ENCODE results near the gene BOK. TPM values are rescaled to one million over a fixed set of nuclear protein-coding genes. Genes with fewer than 3 reads are reported as not detected.
A peak's percentile ranks its signal among the peaks of the same experiment; 100 is the strongest.

The BOK gene
- total RNA-seq, 1 experiment from 2014 or later, result 6.6 TPM

GRCh38 chr2:241607162-241607885 is 48.8 kb downstream of the BOK start:
- Histone ChIP-seq H3K27me3 (no peaks in the 10 kb centered on the region), H3K4me1 (no peaks in the 10 kb centered on the region), H3K36me3 (peaks cover 24% of the 10 kb centered on the region), H3K27ac (no peak overlapping the region), H3K4me3 (no peak overlapping the region), H3K9me3 (replicated peaks) (no peaks in the 10 kb centered on the region)
- no peak for DNase-seq

GRCh38 chr2:241608881-241609280 is 50.3 kb downstream of the BOK start:
- no peaks in the 10 kb centered on the region for H3K4me1 ChIP-seq
- no peak overlapping the region for H3K4me3 ChIP-seq
- no peak for DNase-seq
- H3K27ac ChIP-seq, result no peak overlapping the region
- no peaks in the 10 kb centered on the region for H3K9me3 ChIP-seq (replicated peaks)
- H3K36me3 ChIP-seq, result peaks cover 28% of the 10 kb centered on the region
- no peaks in the 10 kb centered on the region for H3K27me3 ChIP-seq

- Histone ChIP-seq H3K4me3 (no peak overlapping the region), H3K4me1 (no peaks in the 10 kb centered on the region), H3K27me3 (no peaks in the 10 kb centered on the region), H3K27ac (no peak overlapping the region), H3K9me3 (replicated peaks) (no peaks in the 10 kb centered on the region), H3K36me3 (peaks cover 17% of the 10 kb centered on the region; the same call in 1 of the 2 replicates)
- no peak for DNase-seq
Measured at GRCh38 chr2:241609859-241610793, 51.6 kb downstream of the BOK start.

- H3K27me3 ChIP-seq, result no peaks in the 10 kb centered on the region
- H3K9me3 ChIP-seq (replicated peaks), result no peaks in the 10 kb centered on the region
- no peaks in the 10 kb centered on the region for H3K4me1 ChIP-seq
- DNase-seq, result no peak
- H3K27ac ChIP-seq, result no peak overlapping the region
- H3K4me3 ChIP-seq, result no peak overlapping the region
- peaks cover 10% of the 10 kb centered on the region; the same call in 1 of the 2 replicates for H3K36me3 ChIP-seq
Measured at GRCh38 chr2:241611062-241611461, 52.5 kb downstream of the BOK start.

- H3K4me3 ChIP-seq, result no peak overlapping the region
- H3K4me1 ChIP-seq, result no peaks in the 10 kb centered on the region
- no peak for DNase-seq
- H3K27ac ChIP-seq, result no peak overlapping the region
- H3K9me3 ChIP-seq (replicated peaks), result no peaks in the 10 kb centered on the region
- peaks cover 14% of the 10 kb centered on the region; the same call in 1 of the 2 replicates for H3K36me3 ChIP-seq
- no peaks in the 10 kb centered on the region for H3K27me3 ChIP-seq
Measured at GRCh38 chr2:241612156-241613016, 53.8 kb downstream of the BOK start.

GRCh38 chr2:241613017-241613780 is 54.7 kb downstream of the BOK start:
- H3K4me3 ChIP-seq, result no peak overlapping the region
- H3K27me3 ChIP-seq, result no peaks in the 10 kb centered on the region
- H3K36me3 ChIP-seq, result peaks cover 14% of the 10 kb centered on the region; the same call in 1 of the 2 replicates
- no peak for DNase-seq
- no peak overlapping the region for H3K27ac ChIP-seq
- no peaks in the 10 kb centered on the region for H3K9me3 ChIP-seq (replicated peaks)
- H3K4me1 ChIP-seq, result no peaks in the 10 kb centered on the region

- DNase-seq, result no peak
- Histone ChIP-seq H3K27ac (no peak overlapping the region), H3K36me3 (peaks cover 13% of the 10 kb centered on the region; the same call in 1 of the 2 replicates), H3K9me3 (replicated peaks) (no peaks in the 10 kb centered on the region), H3K27me3 (no peaks in the 10 kb centered on the region), H3K4me1 (no peaks in the 10 kb centered on the region), H3K4me3 (no peak overlapping the region)
Measured at GRCh38 chr2:241615041-241615440, 56.5 kb downstream of the BOK start.

GRCh38 chr2:241615522-241616052 is 57.0 kb downstream of the BOK start:
- H3K27me3 ChIP-seq, result no peaks in the 10 kb centered on the region
- H3K27ac ChIP-seq, result no peak overlapping the region
- no peak for DNase-seq
- no peaks in the 10 kb centered on the region for H3K4me1 ChIP-seq
- H3K36me3 ChIP-seq, result peaks cover 11% of the 10 kb centered on the region; the same call in 1 of the 2 replicates
- no peak overlapping the region for H3K4me3 ChIP-seq
- no peaks in the 10 kb centered on the region for H3K9me3 ChIP-seq (replicated peaks)

- no peaks in the 10 kb centered on the region for H3K27me3 ChIP-seq
- H3K36me3 ChIP-seq, result peaks cover 10% of the 10 kb centered on the region; the same call in 1 of the 2 replicates
Measured at GRCh38 chr2:241616168-241617125, 57.9 kb downstream of the BOK start.

DNA sequence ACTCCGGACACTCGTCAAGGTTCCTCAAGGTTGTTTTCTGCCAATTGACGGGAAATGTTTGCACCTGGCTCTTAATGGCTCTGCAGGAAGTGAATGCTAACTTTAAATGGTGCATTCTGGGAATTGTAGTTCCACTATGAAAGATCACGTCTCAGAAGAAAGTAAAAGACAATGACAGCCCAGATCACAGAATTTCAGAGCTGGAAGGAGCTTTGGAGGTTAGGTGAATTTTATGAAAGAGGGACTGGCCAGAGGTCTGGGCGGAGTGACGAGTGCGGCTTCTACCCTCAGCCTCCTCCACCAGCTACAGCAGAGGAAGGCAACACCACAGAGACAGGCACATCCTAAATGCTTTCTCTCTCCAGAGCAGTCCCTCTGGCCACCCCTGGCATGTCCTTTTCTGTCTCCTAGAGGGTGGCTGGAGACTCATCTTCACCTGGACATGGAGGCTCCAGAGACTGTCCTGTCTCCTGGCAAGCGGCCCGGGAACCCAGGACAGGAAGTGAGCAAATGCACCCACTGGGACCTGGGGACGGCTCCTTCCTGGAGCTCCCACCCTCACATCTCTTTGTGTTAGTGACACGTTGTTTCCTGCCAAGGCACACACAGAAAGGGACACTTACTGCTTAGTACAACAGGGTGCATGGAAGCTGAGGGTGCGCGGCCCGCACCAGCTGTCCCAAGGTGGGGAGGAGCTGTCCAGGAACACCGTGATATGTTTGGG is 59.0 kb downstream of the BOK start:
- H3K9me3 ChIP-seq (replicated peaks), result no peaks in the 10 kb centered on the region
- H3K27me3 ChIP-seq, result no peaks in the 10 kb centered on the region
- peaks cover 11% of the 10 kb centered on the region; the same call in 1 of the 2 replicates for H3K36me3 ChIP-seq
- H3K4me3 ChIP-seq, result no peak overlapping the region
- no peaks in the 10 kb centered on the region for H3K4me1 ChIP-seq
- H3K27ac ChIP-seq, result no peak overlapping the region
- peak in 1 of 2 experiments; percentile 24 for DNase-seq

More at GRCh38 chr2:241616168-241617125, 57.9 kb downstream of the BOK start:
- H3K4me3 ChIP-seq, result no peak overlapping the region
- H3K4me1 ChIP-seq, result no peaks in the 10 kb centered on the region
- no peaks in the 10 kb centered on the region for H3K9me3 ChIP-seq (replicated peaks)
- DNase-seq, result no peak
- H3K27ac ChIP-seq, result no peak overlapping the region

GRCh38 chr2:241618296-241618805 is 59.8 kb downstream of the BOK start:
- Histone ChIP-seq H3K27ac (no peak overlapping the region), H3K36me3 (peaks cover 15% of the 10 kb centered on the region; the same call in 1 of the 2 replicates), H3K4me3 (no peak overlapping the region), H3K9me3 (replicated peaks) (no peaks in the 10 kb centered on the region), H3K27me3 (no peaks in the 10 kb centered on the region), H3K4me1 (no peaks in the 10 kb centered on the region)
- no peak for DNase-seq

DNA sequence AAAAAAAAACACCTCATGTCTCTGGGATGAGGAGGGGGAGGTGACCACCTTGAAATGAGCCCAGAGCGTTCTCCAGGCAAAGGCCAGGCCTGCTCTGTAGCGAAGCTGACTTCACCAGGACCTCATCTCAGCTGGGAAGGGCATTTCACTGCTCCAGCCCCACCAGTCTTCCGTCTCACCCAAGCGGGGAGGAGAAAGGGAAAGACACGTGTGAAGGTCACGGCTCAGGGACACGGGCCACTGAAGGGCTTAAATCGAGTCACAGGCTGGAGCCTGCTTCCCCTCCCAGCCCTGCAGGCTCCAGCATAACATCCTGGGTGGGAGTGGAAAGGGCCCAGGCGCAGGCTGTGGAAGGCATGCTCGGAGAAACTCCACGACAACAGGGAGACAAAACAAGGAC is 60.3 kb downstream of the BOK start:
- Histone ChIP-seq H3K27ac (no peak overlapping the region), H3K36me3 (peaks cover 18% of the 10 kb centered on the region), H3K9me3 (replicated peaks) (no peaks in the 10 kb centered on the region), H3K4me1 (no peaks in the 10 kb centered on the region), H3K27me3 (no peaks in the 10 kb centered on the region), H3K4me3 (no peak overlapping the region)
- no peak for DNase-seq
